Testis (tissue), 3 donors: ENCODE measurements around the gene GLYATL2. TPM values are rescaled to one million over a fixed set of nuclear protein-coding genes. Genes with fewer than 3 reads are reported as not detected.

Source experiments
- DNase-seq: peaks from one replicate; pipeline ENCODE4 v3.0.0-alpha.2; 2019
- H3K27ac ChIP-seq, 2 donors: fragments of 200-600 bp; sonication (generic); one replicate each; pipeline ENCODE4 v1.5.1; 2019
- H3K27me3 ChIP-seq: fragments of 200-600 bp; sonication (generic); one replicate; pipeline ENCODE4 v1.5.1; 2019
- H3K36me3 ChIP-seq: fragments of 200-600 bp; sonication (generic); one replicate; pipeline ENCODE4 v1.5.1; 2017; ENCODE audit warnings: low read depth; ENCODE audit errors: missing control alignments
- H3K4me1 ChIP-seq: fragments of 200-600 bp; sonication (generic); one replicate; pipeline ENCODE4 v1.5.1; 2019
- H3K4me3 ChIP-seq, 2 donors: fragments of 200-600 bp; sonication (generic); one replicate each; pipeline ENCODE4 v1.5.1; 2017 to 2019
- H3K9me3 ChIP-seq: fragments of 200-600 bp; sonication (generic); one replicate; pipeline ENCODE4 v1.5.1; 2017
- CTCF ChIP-seq, 3 experiments: fragments of 450-650 bp in 2 of 3; fragments of 200-600 bp in 1 of 3; sonication (generic) in 1 of 3; IDR thresholded peaks; one replicate each; pipeline ENCODE4 v1.5.1; 2016 to 2019; ENCODE audit warnings: antibody characterized with exemption in 3 of 3, mild to moderate bottlenecking in 2 of 3, moderate library complexity in 1 of 3
- POLR2A ChIP-seq: fragments of 450-650 bp; IDR thresholded peaks from one replicate; pipeline ENCODE4 v1.6.1; 2017; ENCODE audit warnings: antibody characterized with exemption, mild to moderate bottlenecking, moderate library complexity
- WGBS, 2 donors: methylation state at CpG; one replicate each; pipeline ENCODE4 v1.1.5; 2018; 5-methylcytosine and 5-hydroxymethylcytosine counted together
- intact Hi-C: fragments of 100-400 bp; cut with DNase I; formaldehyde crosslinking; loops from one replicate; pipeline ENCODE4 v1.15.1; 2023; ENCODE audit warnings: low total_unique reads
- polyA plus RNA-seq: library from polyadenylated mRNA; stranded (reverse); fragments of 350-450 nt; fragmentation: Illumina TruSeq; extraction: RNeasy Lipid Tissue Mini Kit (QIAGEN cat#74804); gene quantifications from one replicate; pipeline ENCODE4 v1.2.3, GENCODE V29; 2014; ENCODE audit warnings: low read depth, low replicate concordance; ENCODE audit not compliant: insufficient read depth
- total RNA-seq, 2 donors: library from RNA; depleted of rRNA; stranded (reverse); fragments of >200 nt; gene quantifications; one replicate each; pipeline ENCODE4 v1.2.3, GENCODE V29; 2016

GLYATL2 gene
- total and polyA plus RNA-seq, 3 donors from 2014 or later: 0.12 to 0.63 TPM; not detected in 1

- WGBS, 2 donors: 82 to 83% methylated on average over 1 of the region's 1 CpG
- TF ChIP-seq POLR2A (no peak), CTCF (IDR thresholded peaks at IDR 0.05) (no peak)
- no peaks in the 10 kb centered on the region for H3K27me3 ChIP-seq
- H3K4me1 ChIP-seq: no peaks in the 10 kb centered on the region
- no peak overlapping the region for H3K27ac ChIP-seq
- no peak overlapping the region for H3K4me3 ChIP-seq
- no peaks in the 10 kb centered on the region for H3K36me3 ChIP-seq
- no peaks in the 10 kb centered on the region for H3K9me3 ChIP-seq
- DNase-seq: no peak
- intact Hi-C loops: no loop called here
Observed at GRCh38 chr11:58805065-58805464, 39.4 kb downstream of the GLYATL2 start.

GRCh38 chr11:58801974-58802545 lies 42.4 kb downstream of the GLYATL2 start:
- Histone ChIP-seq H3K4me3 (no peak overlapping the region), H3K36me3 (no peaks in the 10 kb centered on the region)
- whole genome bisulfite sequencing, 2 donors: 73 to 82% methylated on average over 4 of the region's 4 CpGs

GRCh38 chr11:58801302-58801701 lies 43.2 kb downstream of the GLYATL2 start:
- DNase-seq: no peak
- H3K4me1 ChIP-seq: no peaks in the 10 kb centered on the region
- no peaks in the 10 kb centered on the region for H3K36me3 ChIP-seq
- H3K27ac ChIP-seq: no peak overlapping the region
- H3K9me3 ChIP-seq: no peaks in the 10 kb centered on the region
- TF ChIP-seq POLR2A (no peak), CTCF (IDR thresholded peaks at IDR 0.05) (no peak)
- intact Hi-C loops: no loop called here
- 79 to 92% methylated on average over 2 of the region's 2 CpGs for WGBS, 2 donors
- no peak overlapping the region for H3K4me3 ChIP-seq
- no peaks in the 10 kb centered on the region for H3K27me3 ChIP-seq

More at GRCh38 chr11:58801974-58802545, 42.4 kb downstream of the GLYATL2 start:
- no peak for DNase-seq
- intact Hi-C loops: no loop called here
- no peak for TF ChIP-seq CTCF (IDR thresholded peaks at IDR 0.05)
- no peak for TF ChIP-seq POLR2A
- H3K4me1 ChIP-seq: no peaks in the 10 kb centered on the region
- H3K27me3 ChIP-seq: no peaks in the 10 kb centered on the region
- H3K9me3 ChIP-seq: no peaks in the 10 kb centered on the region
- H3K27ac ChIP-seq: no peak overlapping the region

- intact Hi-C loops: no loop called here
- DNase-seq: no peak
- Histone ChIP-seq H3K4me3 (no peak overlapping the region), H3K36me3 (no peaks in the 10 kb centered on the region), H3K9me3 (no peaks in the 10 kb centered on the region), H3K4me1 (no peaks in the 10 kb centered on the region), H3K27me3 (no peaks in the 10 kb centered on the region), H3K27ac (no peak overlapping the region)
- no peak for TF ChIP-seq POLR2A
- TF ChIP-seq CTCF (IDR thresholded peaks at IDR 0.05): no peak
- WGBS, 2 donors: 16 to 21% methylated on average over 6 of the region's 6 CpGs
Observed at GRCh38 chr11:58796333-58796732, 48.2 kb downstream of the GLYATL2 start.

- 52 to 56% methylated on average over 4 of the region's 4 CpGs for WGBS, 2 donors
- TF ChIP-seq POLR2A: no peak
- TF ChIP-seq CTCF (IDR thresholded peaks at IDR 0.05): peak in 2 of 3 experiments; percentile 62 to 63
- no peak overlapping the region for H3K27ac ChIP-seq
- no peaks in the 10 kb centered on the region for H3K27me3 ChIP-seq
- DNase-seq: peak; percentile 68
- H3K9me3 ChIP-seq: no peaks in the 10 kb centered on the region
- intact Hi-C loops: no loop called here
- H3K36me3 ChIP-seq: no peaks in the 10 kb centered on the region
- no peak overlapping the region for H3K4me3 ChIP-seq
- no peaks in the 10 kb centered on the region for H3K4me1 ChIP-seq
Observed at GRCh38 chr11:58788355-58789023, 56.0 kb downstream of the GLYATL2 start.
